ENCODE results near the gene RRP8.

RRP8 gene

DNA sequence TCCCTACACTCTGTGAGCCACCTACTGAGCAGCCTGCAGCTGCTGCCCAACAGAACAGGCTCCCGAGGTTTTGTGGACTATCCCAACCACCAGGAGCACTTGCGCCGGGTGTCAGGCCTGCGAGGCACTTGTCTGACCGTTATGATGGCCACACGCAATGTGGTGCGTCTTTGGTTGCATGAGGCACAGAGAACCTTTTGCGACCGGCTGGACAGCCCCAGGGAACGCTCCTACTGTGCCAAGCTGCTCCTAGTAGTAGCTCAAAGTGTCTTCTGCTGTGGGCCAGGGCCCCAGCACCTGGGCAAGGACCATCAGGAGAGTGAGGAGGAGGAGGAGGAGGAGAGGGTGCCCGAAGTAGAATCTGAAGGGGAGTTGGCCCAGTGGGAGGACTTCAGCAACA, 46.4 kb downstream of the RRP8 start:
- TF ChIP-seq, protein P1, sequence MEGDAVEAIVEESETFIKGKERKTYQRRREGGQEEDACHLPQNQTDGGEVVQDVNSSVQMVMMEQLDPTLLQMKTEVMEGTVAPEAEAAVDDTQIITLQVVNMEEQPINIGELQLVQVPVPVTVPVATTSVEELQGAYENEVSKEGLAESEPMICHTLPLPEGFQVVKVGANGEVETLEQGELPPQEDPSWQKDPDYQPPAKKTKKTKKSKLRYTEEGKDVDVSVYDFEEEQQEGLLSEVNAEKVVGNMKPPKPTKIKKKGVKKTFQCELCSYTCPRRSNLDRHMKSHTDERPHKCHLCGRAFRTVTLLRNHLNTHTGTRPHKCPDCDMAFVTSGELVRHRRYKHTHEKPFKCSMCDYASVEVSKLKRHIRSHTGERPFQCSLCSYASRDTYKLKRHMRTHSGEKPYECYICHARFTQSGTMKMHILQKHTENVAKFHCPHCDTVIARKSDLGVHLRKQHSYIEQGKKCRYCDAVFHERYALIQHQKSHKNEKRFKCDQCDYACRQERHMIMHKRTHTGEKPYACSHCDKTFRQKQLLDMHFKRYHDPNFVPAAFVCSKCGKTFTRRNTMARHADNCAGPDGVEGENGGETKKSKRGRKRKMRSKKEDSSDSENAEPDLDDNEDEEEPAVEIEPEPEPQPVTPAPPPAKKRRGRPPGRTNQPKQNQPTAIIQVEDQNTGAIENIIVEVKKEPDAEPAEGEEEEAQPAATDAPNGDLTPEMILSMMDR (IDR thresholded peaks at IDR 0.05) = no peak

DNA sequence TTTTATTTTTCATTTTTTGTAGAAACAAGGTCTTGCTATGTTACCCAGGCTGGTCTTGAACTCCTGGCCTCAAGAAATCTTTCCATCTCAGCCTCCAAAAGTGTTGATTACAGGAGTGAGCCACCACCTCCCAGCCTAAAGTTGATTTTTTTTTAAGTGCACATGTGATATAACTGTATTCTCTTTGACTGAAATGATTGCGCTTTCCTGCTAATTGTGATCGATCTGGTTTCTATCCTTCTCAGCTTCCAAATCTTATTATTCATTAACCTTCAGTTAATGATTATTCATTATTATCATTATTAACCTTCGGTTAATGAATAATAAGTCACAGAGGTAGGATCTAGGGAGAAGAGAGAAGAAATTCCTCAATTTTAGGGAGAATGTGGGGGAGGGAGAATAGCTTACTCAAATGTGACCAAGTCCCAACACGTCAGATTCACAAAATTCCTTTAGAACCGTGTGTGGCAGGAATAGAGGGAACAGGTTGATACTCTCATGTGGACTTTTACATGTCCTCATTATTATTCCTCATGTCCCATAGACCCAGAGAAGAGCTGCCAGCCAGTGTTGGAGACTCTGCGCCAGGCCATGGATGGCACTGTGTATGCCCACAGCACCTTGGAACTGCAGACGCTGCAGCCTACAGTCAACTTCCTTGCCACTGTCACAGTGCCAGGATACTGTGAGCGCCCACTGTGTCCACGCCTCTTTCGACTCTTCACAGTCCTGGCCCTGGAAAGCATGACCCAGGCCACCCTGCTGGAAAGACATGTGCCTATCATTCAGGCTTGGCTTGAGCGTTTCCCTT, 47.1 kb downstream of the RRP8 start:
- TF ChIP-seq, protein P1 (IDR thresholded peaks at IDR 0.05) = no peak

DNA sequence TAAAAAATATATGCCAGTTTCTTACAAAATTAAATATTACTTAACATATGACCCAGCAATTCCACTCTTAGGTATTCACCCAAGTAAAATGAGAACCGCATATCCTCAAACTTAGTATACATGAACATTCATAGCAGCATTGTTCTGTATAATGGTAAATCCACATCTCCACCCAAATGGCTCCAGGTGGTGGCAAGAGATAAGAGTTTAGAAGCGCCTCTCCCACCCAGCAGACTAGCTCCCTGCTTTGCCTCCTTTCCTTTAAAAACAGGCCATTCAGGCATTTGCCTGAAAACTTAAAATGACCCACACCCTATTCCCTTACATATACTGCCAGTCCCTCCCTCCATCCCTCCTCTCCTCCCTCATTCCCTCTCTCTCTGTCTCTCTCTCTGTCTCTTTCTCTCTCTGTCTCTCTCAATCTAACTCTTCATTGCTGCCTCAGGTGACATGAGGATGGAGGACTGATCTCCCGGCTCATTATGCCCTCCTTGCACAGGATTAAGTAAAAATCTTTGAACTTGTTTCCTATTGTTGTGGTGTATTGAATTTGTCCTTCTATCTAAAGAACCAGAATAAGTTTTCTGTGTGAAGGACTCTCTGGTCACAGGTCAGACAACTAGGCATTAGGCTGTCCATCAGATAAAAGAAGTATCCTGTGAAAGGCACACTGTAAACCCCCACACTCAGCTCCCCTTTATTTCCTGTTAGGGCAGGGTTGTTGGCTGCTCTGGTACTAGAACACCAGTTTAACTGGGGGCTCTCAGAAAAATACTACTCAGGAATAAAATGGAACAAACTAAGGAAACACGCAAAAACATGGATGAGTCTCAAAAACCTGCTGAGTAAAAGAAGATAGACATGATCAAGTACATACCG, 48.3 kb downstream of the RRP8 start:
- TF ChIP-seq, protein P1 (IDR thresholded peaks at IDR 0.05) = no peak

GRCh38 chr11:6553634-6554033, 49.8 kb downstream of the RRP8 start:
- TF ChIP-seq, protein P1 (IDR thresholded peaks at IDR 0.05) = no peak

DNA sequence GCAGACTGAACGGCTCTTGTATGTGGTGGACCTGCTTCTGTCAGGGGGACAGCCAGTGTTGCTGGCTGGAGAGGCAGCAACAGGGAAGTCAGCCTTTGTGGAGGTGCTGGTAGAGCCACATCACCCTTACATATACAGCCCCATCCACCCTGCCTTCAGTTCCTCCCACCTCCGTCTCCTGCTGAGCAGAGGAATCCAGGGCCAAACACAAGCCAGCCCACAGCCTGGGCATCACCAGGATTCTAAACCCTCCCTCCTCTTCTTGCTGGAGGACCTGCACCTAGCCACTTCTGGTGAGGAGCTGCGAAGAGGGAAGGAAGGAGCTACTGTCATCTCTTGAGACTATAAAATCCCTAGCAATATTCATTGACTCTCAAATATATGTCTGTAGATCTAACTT, 54.8 kb downstream of the RRP8 start:
- TF ChIP-seq, protein P1 (IDR thresholded peaks at IDR 0.05) = no peak

- TF ChIP-seq, protein P1 (IDR thresholded peaks at IDR 0.05) = no peak
These were observed 55.3 kb downstream of the RRP8 start for GRCh38 chr11:6548121-6548520.

DNA sequence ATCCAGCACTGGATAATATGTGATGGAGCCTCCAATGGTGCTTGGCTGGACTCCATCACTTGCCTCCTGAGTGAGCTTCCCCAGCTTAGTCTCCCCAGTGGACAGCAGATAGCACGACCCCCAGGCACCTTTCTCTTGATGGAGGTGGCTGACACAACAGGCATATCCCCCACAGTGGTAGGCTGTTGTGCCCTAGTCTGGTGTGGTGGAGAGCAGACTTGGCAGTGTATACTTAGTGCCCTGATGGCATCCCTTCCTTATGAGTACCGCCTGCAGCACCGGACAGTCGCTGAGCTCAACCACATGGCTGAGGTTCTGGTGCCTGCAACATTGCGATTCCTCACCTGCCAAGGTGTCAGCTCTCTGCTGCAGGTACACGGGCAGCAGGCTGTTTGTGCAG, 56.2 kb downstream of the RRP8 start:
- TF ChIP-seq, protein P1 (IDR thresholded peaks at IDR 0.05) = no peak
